DMS 273 (cell line): ENCODE data around the gene SLC5A5.
"Not testable (repeated sequence)": the region's sequence is repeated elsewhere in the genome, so short reads cannot be mapped to it uniquely, and the experiment has no call there.

ENCODE experiments used
- DNase-seq: peaks from one replicate; lab custom pipeline; 2025; ENCODE audit not compliant: unreplicated experiment; lab: John Stamatoyannopoulos, UW

The SLC5A5 gene

GRCh38 chr19:17871032-17871877 is 490 bp upstream of the SLC5A5 start:
- DNase-seq, result no peak

DNA sequence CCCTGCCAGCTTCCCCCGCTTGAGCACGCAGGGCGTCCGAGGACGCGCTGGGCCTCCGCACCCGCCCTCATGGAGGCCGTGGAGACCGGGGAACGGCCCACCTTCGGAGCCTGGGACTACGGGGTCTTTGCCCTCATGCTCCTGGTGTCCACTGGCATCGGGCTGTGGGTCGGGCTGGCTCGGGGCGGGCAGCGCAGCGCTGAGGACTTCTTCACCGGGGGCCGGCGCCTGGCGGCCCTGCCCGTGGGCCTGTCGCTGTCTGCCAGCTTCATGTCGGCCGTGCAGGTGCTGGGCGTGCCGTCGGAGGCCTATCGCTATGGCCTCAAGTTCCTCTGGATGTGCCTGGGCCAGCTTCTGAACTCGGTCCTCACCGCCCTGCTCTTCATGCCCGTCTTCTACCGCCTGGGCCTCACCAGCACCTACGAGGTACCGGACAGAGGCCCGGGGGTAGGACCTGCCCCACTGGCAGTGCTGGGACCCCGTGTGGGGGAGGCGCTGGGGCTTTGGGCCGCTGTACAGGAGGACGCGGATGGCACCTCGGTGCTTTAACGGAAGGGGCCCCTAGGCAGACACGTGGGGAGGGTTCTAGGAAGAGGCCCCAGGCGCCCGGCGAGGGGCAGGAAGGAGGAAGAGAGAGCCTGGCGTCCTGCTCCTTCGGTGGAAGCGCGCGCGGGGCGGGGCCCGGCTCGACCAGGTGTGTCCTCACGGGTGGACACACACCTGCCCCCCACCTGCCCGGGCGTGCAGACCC is 681 bp downstream of the SLC5A5 start:
- peak; percentile 64 for DNase-seq

DNA sequence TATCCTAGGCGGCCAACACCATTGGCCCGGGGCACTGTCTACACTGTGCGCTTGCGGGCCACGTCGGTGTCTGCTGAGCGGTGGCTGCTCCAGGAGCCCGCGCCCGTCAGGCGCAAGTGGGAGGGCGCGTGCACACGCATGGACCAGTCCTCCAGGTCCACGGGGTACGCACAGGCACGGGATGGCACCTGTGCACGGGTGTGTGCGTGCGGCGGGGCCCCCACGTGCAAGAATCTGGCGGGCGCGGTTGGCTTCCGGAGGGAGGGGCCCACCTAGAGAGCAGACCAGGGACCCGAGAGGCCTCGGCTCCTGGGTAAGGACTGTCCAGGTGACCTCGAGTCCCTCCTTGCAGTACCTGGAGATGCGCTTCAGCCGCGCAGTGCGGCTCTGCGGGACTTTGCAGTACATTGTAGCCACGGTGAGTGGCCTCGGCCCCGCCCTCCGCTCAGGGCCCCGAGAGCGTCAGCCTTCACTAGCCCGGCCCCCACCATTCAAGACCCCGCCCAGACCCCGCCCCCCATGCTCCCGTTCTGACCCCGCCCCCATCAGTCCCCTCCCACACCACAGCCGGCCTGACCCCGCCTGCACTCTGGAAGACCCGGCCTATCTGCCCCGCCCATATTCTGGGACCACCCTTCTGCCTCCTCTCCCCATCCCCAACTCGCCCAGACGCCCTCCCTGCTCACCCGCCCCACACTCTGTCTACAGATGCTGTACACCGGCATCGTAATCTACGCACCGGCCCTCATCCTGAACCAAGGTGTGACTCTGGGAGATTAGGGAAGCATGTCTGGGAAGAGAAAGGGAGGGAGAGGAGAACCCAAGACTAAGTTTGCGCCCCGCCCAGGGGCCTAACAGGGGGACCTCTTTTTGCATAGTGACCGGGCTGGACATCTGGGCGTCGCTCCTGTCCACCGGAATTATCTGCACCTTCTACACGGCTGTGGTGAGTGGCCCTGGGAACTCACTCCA is 2.3 kb downstream of the SLC5A5 start:
- DNase-seq, result peak; percentile 76

DNA sequence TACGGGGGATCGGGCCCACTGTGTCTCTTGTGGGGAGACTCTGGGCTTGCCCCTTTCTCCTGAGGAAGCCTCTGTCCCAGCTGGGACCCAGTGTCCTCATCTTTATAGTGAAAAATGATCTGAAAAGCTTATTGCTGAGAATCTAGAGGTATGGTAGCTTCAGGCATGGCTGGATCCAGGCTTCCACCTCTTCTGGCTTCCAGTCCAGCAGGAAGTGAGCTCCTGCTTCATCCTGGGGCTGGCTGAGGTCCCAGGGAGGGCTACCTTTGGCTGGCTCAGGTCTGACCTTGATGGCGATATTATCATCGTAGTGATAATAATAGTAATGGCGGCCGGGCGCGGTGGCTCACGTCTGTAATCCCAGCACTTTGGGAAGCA is 3.0 kb downstream of the SLC5A5 start:
- DNase-seq, result no peak

- DNase-seq, result no peak
Measured at GRCh38 chr19:17877696-17878095, 6.0 kb downstream of the SLC5A5 start.

GRCh38 chr19:17879466-17879865 is 7.7 kb downstream of the SLC5A5 start:
- DNase-seq, result no peak

- peak; percentile 87 for DNase-seq
Measured at GRCh38 chr19:17881701-17882100, 10.0 kb downstream of the SLC5A5 start.

DNA sequence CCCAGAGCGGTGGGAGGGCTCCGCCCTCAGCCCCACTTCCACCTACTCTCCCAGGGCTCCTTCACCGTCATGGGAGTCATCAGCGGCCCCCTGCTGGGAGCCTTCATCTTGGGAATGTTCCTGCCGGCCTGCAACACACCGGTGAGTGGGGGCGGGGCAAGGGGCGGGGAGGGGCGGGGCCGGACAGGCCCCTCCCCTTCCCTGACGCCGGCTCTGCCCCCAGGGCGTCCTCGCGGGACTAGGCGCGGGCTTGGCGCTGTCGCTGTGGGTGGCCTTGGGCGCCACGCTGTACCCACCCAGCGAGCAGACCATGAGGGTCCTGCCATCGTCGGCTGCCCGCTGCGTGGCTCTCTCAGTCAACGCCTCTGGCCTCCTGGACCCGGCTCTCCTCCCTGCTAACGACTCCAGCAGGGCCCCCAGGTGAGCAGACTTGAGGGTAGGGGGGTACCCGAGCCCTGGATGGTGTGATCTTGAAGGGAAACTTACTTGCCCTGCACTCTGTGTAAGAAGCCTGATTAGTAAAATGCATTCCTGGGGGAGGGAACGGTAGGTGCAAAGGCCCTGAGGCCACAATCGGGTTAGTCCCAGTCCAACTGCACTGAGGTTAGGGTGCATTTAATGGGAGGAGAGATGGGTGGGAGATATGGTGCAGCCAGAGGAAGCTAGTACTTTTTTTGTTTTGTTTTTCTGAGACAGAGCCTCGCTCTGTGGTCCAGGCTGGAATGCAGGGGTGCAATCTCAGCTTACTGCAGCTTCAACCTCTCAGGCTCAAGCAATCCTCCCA is 12.1 kb downstream of the SLC5A5 start:
- DNase-seq, result no peak

- no peak for DNase-seq
Measured at GRCh38 chr19:17886515-17886914, 14.8 kb downstream of the SLC5A5 start.

DNA sequence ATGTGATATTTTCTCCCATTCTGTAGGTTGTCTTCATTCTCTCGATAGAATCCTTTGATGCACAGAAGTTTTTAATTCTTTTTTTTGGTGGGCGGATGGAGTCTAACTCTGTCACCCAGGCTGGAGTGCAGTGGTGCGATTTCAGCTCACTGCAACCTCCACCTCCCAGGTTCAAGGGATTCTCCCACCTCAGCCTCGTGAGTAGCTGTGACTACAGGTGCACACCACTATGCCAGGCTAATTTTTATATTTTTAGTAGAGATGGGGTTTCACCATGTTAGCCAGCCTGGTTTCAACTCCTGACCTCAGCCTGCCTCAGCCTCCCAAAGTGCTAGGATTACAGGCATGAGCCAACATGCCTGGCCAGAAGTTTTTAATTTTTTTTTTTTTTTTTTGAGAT is 15.5 kb downstream of the SLC5A5 start:
- not testable (repeated sequence) for DNase-seq

DNA sequence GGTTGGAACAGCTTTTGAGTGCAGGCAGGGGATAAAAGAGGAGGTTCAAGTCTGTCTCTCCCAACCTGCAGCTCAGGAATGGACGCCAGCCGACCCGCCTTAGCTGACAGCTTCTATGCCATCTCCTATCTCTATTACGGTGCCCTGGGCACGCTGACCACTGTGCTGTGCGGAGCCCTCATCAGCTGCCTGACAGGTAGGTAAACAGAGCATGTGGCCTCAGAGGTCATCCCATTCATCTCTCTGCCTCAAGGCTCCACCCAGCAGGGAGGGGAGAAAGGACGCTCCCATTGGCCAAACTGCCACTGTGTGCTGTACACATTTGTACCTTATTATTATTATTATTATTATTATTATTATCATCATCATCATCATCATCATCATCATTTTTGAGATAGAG is 16.5 kb downstream of the SLC5A5 start:
- no peak for DNase-seq

GRCh38 chr19:17889609-17890214 is 18.0 kb downstream of the SLC5A5 start:
- peak; percentile 74 for DNase-seq

DNA sequence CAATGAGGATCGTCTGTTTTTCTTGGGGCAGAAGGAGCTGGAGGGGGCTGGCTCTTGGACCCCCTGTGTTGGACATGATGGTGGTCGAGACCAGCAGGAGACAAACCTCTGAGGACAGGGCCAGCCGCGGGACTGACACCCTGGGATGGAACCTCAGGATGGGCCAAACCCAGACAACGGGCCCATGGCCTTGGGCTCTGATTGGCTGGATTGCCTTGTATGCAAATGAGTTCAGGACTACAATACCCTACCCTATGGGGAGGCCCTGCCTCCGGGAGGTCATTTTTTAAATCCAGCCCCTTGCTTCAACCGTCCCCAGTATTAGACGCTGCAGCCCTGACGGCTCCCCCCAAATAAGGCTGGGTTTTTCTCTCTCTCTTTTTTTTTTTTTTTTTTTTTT is 22.0 kb downstream of the SLC5A5 start:
- DNase-seq, result no peak

- peak; percentile 98 for DNase-seq
Measured at GRCh38 chr19:17902701-17903100, 31.0 kb downstream of the SLC5A5 start.

- no peak for DNase-seq
Measured at GRCh38 chr19:17908244-17908643, 36.5 kb downstream of the SLC5A5 start.

GRCh38 chr19:17909003-17909732 is 37.4 kb downstream of the SLC5A5 start:
- DNase-seq, result no peak

DNA sequence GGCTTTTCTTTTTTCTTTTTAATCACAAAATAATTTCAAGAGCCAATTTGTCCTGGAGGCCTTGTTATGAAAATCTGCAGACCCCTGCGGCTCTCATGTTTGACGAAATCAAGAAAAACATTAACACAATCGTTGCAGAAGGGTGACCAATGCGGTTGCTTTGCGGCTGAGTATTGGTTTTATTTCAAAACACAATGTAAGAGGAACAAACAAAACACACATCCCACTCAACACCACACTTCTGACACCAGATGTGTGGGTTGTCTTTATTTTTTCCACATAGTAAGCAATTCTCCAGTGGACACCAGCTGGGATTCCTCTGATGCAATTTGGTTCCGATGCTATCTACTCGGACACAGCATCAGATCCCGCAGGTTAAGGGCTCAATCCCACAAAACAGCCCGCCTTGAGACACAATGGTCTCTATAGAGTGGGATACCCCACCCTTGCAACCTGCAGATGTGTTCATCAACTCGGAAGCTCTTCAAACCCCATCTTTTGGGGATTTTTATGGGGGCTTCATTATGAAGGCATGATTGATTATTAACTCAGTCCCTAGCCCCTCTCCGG is 39.1 kb downstream of the SLC5A5 start:
- no peak for DNase-seq

DNA sequence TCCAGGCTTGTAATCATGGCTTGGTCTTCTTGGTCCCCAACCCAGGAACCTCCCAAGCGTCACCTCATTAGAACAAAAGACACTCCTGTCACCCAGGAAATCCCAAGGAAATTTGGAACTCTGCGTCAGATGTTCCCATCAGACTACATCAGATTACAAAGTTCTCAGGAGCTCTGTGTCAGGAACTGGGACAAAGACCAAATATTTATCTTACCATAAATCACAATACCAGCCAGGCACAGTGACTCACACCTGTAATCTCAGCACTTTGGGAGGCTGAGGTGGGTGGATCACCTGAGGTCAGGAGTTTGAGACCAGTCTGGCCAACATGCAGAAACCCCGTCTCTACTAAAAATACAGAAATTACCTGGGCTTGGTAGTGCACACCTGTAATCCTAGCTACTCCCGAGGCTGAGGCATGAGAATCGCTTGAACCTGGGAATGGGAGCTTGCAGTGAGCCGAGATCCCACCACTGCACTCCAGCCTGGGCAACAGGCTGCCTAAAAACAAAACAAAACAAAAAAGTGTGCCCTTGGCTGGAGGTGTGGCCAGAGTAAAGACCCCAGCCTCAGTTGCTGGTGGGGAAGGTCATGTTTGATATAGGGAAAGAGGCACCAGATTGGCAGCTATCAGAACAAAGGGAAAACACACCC is 44.3 kb downstream of the SLC5A5 start:
- no peak for DNase-seq
